ENCODE results near the gene RGS19.

- TF ChIP-seq, protein P1, sequence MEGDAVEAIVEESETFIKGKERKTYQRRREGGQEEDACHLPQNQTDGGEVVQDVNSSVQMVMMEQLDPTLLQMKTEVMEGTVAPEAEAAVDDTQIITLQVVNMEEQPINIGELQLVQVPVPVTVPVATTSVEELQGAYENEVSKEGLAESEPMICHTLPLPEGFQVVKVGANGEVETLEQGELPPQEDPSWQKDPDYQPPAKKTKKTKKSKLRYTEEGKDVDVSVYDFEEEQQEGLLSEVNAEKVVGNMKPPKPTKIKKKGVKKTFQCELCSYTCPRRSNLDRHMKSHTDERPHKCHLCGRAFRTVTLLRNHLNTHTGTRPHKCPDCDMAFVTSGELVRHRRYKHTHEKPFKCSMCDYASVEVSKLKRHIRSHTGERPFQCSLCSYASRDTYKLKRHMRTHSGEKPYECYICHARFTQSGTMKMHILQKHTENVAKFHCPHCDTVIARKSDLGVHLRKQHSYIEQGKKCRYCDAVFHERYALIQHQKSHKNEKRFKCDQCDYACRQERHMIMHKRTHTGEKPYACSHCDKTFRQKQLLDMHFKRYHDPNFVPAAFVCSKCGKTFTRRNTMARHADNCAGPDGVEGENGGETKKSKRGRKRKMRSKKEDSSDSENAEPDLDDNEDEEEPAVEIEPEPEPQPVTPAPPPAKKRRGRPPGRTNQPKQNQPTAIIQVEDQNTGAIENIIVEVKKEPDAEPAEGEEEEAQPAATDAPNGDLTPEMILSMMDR (IDR thresholded peaks at IDR 0.05) = no peak
- TF ChIP-seq GABPA (IDR thresholded peaks at IDR 0.05; ENCODE audit: low read depth) (no peak), REST (IDR thresholded peaks at IDR 0.05; ENCODE audit: low read depth, low read length) (no peak)
- TF ChIP-seq, protein P2, sequence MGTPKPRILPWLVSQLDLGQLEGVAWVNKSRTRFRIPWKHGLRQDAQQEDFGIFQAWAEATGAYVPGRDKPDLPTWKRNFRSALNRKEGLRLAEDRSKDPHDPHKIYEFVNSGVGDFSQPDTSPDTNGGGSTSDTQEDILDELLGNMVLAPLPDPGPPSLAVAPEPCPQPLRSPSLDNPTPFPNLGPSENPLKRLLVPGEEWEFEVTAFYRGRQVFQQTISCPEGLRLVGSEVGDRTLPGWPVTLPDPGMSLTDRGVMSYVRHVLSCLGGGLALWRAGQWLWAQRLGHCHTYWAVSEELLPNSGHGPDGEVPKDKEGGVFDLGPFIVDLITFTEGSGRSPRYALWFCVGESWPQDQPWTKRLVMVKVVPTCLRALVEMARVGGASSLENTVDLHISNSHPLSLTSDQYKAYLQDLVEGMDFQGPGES (IDR thresholded peaks at IDR 0.05; ENCODE audit: low read depth, low read length) = no peak
Measured at GRCh38 chr20:64074184-64074789, 5.0 kb downstream of the RGS19 start.

Data from SK-N-SH (cell line).